ENCODE results near the gene IZUMO4.
A peak's percentile ranks its signal among the peaks of the same experiment; 100 is the strongest.

IZUMO4 gene

DNA sequence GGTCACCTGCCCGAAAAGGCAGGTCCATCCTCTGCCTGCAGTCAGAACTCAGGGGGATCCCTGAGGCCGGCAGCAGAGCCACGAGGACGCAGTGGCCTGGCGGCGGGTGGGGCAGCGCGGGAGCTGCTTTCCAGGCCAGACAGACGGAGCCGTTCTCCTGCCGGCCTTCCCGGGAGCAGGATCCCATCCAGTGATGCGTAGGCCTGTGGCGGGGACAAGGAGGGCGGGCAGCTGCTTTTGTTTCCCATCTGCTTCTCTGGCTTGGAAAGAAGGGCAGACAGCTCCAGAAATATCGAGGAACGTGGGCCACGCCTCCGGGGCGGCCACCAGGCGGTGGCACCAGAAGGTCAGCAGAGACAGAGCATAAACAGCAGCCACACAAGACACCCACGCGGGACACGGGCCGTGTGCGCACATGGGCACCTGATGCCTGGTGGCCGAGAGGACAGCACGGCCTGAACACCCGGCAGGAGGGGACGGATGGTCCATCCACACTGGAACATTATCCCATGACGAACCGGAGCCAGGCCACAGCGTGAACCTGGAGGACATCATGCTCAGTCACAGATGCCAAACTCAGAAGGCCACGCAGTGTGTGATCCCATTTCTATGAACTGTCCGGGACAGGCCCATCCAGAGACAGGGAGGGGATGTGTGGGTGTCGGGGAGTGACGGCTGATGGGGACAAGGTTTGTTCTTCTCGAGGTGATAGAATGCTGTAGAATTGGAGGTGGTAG, 31.8 kb upstream of the IZUMO4 start:
- no peak for ATAC-seq
- TF ChIP-seq ZC3H10 (CRISPR knock-in tag; IDR thresholded peaks at IDR 0.05) (no peak), PPARA (CRISPR knock-in tag; IDR thresholded peaks at IDR 0.05; ENCODE audit: borderline replicate concordance) (0 out of 2 replicates have a peak, but pooled peaks have one; percentile 24), BACH2 (CRISPR knock-in tag; IDR thresholded peaks at IDR 0.05; ENCODE audit: borderline replicate concordance) (no peak), ZNF565 (CRISPR knock-in tag; conservative IDR thresholded peaks at IDR 0.05; ENCODE audit: low read depth) (no peak)
- TF ChIP-seq, protein P1, sequence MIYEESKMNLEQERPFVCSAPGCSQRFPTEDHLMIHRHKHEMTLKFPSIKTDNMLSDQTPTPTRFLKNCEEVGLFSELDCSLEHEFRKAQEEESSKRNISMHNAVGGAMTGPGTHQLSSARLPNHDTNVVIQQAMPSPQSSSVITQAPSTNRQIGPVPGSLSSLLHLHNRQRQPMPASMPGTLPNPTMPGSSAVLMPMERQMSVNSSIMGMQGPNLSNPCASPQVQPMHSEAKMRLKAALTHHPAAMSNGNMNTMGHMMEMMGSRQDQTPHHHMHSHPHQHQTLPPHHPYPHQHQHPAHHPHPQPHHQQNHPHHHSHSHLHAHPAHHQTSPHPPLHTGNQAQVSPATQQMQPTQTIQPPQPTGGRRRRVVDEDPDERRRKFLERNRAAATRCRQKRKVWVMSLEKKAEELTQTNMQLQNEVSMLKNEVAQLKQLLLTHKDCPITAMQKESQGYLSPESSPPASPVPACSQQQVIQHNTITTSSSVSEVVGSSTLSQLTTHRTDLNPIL (CRISPR knock-in tag; IDR thresholded peaks at IDR 0.05; ENCODE audit: low read depth) = no peak
- TF ChIP-seq, protein P2, sequence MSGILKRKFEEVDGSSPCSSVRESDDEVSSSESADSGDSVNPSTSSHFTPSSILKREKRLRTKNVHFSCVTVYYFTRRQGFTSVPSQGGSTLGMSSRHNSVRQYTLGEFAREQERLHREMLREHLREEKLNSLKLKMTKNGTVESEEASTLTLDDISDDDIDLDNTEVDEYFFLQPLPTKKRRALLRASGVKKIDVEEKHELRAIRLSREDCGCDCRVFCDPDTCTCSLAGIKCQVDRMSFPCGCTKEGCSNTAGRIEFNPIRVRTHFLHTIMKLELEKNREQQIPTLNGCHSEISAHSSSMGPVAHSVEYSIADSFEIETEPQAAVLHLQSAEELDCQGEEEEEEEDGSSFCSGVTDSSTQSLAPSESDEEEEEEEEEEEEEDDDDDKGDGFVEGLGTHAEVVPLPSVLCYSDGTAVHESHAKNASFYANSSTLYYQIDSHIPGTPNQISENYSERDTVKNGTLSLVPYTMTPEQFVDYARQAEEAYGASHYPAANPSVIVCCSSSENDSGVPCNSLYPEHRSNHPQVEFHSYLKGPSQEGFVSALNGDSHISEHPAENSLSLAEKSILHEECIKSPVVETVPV (CRISPR knock-in tag; IDR thresholded peaks at IDR 0.05) = no peak
- TF ChIP-seq, protein P3, sequence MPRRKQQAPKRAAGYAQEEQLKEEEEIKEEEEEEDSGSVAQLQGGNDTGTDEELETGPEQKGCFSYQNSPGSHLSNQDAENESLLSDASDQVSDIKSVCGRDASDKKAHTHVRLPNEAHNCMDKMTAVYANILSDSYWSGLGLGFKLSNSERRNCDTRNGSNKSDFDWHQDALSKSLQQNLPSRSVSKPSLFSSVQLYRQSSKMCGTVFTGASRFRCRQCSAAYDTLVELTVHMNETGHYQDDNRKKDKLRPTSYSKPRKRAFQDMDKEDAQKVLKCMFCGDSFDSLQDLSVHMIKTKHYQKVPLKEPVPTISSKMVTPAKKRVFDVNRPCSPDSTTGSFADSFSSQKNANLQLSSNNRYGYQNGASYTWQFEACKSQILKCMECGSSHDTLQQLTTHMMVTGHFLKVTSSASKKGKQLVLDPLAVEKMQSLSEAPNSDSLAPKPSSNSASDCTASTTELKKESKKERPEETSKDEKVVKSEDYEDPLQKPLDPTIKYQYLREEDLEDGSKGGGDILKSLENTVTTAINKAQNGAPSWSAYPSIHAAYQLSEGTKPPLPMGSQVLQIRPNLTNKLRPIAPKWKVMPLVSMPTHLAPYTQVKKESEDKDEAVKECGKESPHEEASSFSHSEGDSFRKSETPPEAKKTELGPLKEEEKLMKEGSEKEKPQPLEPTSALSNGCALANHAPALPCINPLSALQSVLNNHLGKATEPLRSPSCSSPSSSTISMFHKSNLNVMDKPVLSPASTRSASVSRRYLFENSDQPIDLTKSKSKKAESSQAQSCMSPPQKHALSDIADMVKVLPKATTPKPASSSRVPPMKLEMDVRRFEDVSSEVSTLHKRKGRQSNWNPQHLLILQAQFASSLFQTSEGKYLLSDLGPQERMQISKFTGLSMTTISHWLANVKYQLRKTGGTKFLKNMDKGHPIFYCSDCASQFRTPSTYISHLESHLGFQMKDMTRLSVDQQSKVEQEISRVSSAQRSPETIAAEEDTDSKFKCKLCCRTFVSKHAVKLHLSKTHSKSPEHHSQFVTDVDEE (CRISPR knock-in tag; IDR thresholded peaks at IDR 0.05) = no peak

DNA sequence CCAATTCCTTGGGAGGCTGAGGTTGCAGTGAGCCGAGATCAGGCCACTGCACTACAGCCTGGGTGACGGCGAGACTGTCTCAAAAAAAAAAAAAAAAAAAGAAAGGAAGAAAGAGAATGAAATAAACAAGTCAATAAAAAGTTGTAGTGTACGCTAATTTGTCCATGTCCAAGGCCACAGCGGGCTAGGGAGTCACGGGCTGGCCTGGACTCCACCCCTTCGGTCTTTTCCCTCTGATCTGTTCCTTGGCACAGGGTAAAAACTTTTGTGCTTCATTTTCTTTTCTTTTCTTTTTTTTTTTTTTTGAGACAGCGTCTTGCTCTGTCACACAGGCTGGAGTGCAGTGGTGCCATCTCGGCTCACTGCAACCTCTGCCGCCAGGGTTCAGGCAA, 26.3 kb upstream of the IZUMO4 start:
- TF ChIP-seq BACH2 (CRISPR knock-in tag; IDR thresholded peaks at IDR 0.05; ENCODE audit: borderline replicate concordance) (no peak), GLIS3 (CRISPR knock-in tag; IDR thresholded peaks at IDR 0.05) (no peak), ISL1 (CRISPR knock-in tag; IDR thresholded peaks at IDR 0.05) (no peak), SNAI2 (CRISPR knock-in tag; IDR thresholded peaks at IDR 0.05) (no peak), TCF4 (CRISPR knock-in tag; IDR thresholded peaks at IDR 0.05; ENCODE audit: borderline replicate concordance) (no peak), ARNTL (CRISPR knock-in tag; IDR thresholded peaks at IDR 0.05; ENCODE audit: borderline replicate concordance, low read depth) (no peak)
- TF ChIP-seq, protein P3 (CRISPR knock-in tag; IDR thresholded peaks at IDR 0.05) = no peak
- TF ChIP-seq, protein P2 (CRISPR knock-in tag; IDR thresholded peaks at IDR 0.05) = no peak
- TF ChIP-seq, protein P4, sequence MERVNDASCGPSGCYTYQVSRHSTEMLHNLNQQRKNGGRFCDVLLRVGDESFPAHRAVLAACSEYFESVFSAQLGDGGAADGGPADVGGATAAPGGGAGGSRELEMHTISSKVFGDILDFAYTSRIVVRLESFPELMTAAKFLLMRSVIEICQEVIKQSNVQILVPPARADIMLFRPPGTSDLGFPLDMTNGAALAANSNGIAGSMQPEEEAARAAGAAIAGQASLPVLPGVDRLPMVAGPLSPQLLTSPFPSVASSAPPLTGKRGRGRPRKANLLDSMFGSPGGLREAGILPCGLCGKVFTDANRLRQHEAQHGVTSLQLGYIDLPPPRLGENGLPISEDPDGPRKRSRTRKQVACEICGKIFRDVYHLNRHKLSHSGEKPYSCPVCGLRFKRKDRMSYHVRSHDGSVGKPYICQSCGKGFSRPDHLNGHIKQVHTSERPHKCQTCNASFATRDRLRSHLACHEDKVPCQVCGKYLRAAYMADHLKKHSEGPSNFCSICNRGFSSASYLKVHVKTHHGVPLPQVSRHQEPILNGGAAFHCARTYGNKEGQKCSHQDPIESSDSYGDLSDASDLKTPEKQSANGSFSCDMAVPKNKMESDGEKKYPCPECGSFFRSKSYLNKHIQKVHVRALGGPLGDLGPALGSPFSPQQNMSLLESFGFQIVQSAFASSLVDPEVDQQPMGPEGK (CRISPR knock-in tag; IDR thresholded peaks at IDR 0.05; ENCODE audit: borderline replicate concordance) = no peak
- no peak; the same call in 2 of the 3 replicates for ATAC-seq

- no peak for ATAC-seq
Measured at GRCh38 chr19:2070986-2071673, 25.6 kb upstream of the IZUMO4 start.

More at GRCh38 chr19:2070986-2071673, 25.6 kb upstream of the IZUMO4 start:
- TF ChIP-seq POU6F1 (CRISPR knock-in tag; IDR thresholded peaks at IDR 0.05; ENCODE audit: borderline replicate concordance, low read depth) (no peak), CSDC2 (CRISPR knock-in tag; IDR thresholded peaks at IDR 0.05) (no peak), ZC3H10 (CRISPR knock-in tag; IDR thresholded peaks at IDR 0.05) (no peak), SNAI2 (CRISPR knock-in tag; IDR thresholded peaks at IDR 0.05) (no peak), ISL1 (CRISPR knock-in tag; IDR thresholded peaks at IDR 0.05) (no peak), ESRRG (CRISPR knock-in tag; IDR thresholded peaks at IDR 0.05) (no peak), ZNF8 (CRISPR knock-in tag; IDR thresholded peaks at IDR 0.05) (no peak), BACH2 (CRISPR knock-in tag; IDR thresholded peaks at IDR 0.05; ENCODE audit: borderline replicate concordance) (no peak)
- TF ChIP-seq, protein P4 (CRISPR knock-in tag; IDR thresholded peaks at IDR 0.05; ENCODE audit: borderline replicate concordance) = no peak

Data from SK-N-SH treated with all-trans-retinoic acid at 6 μM for 48 hours (cell line).